Posterior vena cava (tissue), 2 donors: Measurements from ENCODE around the gene SRL. TPM values are rescaled to one million over a fixed set of nuclear protein-coding genes. Genes with fewer than 3 reads are reported as not detected.
"Not testable (repeated sequence)": the region's sequence is repeated elsewhere in the genome, so short reads cannot be mapped to it uniquely, and the experiment has no call there.

Experiments used
- DNase-seq: peaks from one replicate; pipeline ENCODE4 v3.0.0-alpha.2; 2020; ENCODE audit warnings: low spot score
- intact Hi-C, 2 donors: fragments of 100-400 bp; cut with DNase I; formaldehyde crosslinking; loops; one replicate each; pipeline versions ENCODE4 v1.14.1 to v1.14.2; 2022 to 2023
- total RNA-seq, 2 donors: library from RNA; stranded (reverse); fragmentation: NEBNext Ultra II Directional; extraction: Animal tissue kit (Norgen Biotek cat#: 25700); gene quantifications; one replicate each; pipeline ENCODE4 v1.2.1, GENCODE V29; 2021
- donor health status: DM: yes; HTN: yes; CAD: no.
- donor health status: DM: yes; HTN: yes; CAD: no.

SRL gene
- total RNA-seq, 2 donors from 2014 or later, result 4.1 to 4.6 TPM

DNA sequence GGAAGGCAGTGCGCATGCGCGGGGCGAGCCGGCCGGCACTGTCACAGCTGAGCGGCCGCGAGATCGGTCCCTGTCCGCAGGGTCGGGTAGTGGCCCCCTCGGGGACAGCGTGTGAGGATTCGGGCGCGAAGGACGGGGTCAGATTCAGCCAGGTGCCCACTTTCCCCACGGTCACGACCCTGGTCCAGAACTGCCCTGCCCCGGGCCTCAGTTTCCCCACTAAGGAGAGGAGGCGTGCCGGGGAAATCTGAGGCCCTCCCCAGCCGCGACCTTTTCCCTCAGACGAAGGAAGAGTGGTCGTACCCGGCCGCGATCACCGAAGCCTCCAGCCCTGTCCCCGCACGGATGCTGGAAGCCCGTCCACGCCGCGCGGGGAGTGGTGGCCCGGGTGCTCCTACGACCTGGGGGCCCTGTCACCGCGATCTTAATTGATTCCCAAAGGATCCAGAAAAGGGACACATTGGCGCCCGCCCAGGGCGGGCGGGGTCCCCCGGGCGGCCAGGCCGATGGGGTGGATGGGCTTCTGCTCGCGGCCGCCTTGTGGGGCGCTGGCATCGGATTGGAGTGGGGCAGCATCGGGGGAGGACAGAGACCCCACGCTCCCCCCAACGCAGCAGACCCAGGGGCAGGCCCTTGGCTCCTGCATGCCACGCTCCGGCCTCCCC lies 57.7 kb downstream of the SRL start:
- DNase-seq, result peak; percentile 83
- intact Hi-C loops, result no loop called here

DNA sequence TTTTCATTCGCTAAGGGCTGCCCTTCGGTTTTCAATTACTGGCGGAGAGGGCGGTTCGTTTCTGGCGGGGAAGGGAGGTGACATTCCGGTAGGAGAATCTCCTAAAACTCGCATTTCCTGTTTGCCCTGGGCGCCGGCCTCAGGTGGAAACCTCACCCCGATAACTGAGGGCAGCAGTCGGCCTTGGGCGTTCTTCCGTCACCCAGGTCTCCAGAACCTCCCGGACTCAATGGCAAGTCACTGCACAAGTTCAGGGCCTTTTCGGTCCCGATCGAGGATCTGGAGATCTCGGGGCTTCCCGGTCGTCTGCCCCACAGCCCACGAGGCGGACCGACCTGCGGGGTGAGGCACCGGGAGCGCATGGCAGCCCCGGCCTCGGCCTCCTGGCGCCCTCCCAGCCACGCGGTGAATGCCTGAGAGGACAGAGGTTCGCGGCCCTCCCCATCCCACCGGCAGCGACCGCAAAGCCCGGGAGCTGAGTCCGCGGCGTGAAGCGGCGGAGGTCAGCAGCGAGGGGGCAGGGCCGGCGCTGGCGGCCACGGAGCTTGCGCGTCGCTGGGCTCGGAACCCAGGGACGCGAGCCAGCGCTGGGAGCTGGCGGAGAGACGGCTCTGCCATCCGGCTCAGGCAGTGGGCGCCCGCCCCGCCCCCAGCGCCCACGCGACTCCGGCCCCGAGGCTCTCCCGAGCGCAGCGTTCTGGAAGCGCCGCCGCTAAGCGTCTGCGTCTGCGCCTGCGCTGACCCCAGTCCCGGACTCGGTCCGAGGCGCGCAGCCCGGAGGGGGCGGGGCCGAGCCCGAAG lies 58.4 kb downstream of the SRL start:
- DNase-seq, result peak; percentile 97
- intact Hi-C loops, result loop anchor here in 1 of 2 donors (2.0 kb wide), 1 partner anchor 53 kb away; no protein-coding TSS in a partner anchor

DNA sequence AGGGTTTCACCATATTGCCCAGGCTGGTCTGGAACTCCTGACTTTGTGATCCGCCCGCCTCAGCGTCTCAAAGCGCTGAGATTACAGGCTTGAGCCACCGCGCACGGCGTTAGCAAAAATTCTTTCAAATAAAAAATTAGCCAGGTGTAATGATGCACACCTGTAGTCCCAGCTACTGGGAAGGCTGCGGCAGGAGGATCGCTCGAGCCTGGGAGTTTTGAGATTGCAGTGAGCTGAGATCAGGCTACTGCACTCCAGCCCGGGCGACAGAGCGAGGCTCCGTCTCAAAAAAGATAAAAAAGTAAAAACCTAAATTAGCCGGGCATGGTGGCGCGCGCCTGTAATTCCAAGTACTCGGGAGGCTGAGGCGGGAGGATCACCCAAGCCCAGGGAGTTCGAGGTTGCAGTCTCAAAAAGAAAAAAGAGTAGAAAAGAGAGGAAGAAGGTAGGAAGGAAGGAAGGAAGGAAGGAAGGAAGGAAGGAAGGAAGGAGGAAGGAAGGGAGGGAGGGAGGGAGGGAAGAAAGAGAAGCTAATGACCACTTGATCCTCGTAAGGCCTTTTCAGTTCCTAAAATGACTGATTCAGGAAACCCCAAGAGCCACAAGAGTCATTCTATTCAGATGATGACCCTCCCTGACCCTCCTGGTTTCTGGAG lies 59.2 kb downstream of the SRL start:
- intact Hi-C loops, result loop anchor here in 1 of 2 donors (2.0 kb wide), 1 partner anchor 54 kb away; no protein-coding TSS in a partner anchor
- DNase-seq, result peak; percentile 51

DNA sequence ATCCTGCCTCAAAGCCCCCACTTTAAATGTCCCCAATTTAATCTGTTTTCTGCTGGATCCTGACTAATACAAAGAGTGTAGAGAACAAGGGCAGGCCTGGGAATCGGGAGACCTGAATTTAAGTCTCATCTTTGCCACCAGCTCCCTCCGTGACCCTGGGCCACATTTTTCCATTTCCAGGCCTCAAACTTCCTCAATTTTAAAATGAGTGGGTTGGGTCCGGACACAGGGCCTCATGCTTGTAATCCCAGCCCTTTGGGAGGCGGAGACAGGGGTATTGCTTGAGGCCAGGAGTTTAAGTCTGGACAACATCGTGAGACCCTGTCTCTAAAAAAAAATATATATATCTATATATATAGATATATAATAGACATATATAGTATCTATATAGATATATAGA lies 61.4 kb downstream of the SRL start:
- peak; percentile 24 for DNase-seq
- intact Hi-C loops, result no loop called here

DNA sequence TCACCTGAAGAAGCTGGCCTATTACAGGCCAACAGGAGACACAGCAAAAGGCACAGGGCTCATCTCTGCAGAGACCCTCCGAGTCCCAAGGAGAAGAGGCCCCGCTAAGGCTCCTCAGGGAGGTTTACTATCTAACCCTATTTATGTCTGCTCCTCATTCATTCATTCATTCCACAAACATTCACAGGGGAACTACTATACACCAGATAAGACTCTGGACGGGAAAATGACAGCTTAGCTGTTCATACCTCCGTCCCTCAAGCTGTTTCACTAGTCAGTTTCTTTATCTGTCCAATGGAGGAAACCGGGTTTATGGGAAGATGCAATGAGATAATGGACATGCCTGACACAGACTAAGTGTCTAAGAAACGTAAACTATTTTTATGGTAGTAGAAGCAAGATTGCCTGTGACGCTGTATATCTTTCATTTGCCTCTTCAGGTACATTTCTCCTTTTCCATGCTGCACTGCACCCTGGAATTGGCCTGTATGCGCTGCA lies 62.1 kb downstream of the SRL start:
- intact Hi-C loops, result no loop called here

DNA sequence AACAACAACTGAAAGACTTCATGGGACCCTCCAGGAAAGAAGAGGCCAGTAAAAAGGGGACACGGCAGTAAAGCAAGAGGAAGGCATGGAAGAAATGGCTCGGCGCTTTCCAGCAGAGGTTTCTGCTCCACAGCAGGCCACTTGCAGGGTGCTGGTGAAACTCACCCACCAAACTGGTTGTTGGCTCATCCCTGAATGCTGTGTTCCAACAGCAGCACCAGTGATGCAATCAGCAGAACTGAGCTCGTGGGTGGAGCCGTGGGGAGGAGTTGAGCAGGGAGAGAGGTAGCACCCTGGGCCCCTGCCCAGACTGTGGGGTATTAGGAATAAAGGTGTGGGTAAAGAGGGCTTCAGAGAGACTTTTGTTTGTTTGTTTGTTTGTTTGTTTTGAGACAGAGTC lies 62.9 kb downstream of the SRL start:
- intact Hi-C loops, result no loop called here
- DNase-seq, result peak; percentile 80

More for the DNA sequence above, 62.1 kb downstream of the SRL start:
- DNase-seq, result no peak

DNA sequence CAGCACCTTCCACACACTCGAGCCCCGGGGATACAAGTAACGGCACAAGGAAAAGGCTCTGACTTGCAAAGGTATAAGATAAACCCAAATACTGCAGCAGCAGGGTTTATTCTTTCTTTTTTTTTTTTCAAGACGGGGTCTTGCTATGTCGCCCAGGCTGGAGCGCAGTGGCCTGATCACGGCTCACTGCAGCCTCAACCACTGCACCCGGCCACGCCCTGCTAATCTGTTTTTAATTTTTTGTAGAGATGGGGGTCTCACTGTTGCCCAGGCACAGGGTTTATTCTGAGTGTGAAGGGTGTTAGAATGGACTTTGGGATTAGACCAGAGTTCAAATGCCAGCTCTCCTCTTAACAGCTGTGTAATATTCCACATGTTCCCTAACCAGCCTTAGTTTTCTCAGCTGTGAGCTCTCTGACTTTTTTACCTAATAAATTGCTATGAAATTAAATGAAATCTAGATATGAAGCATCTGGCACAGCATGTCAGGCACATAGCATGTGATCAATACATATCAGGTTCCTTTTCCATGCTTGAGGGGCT lies 63.3 kb downstream of the SRL start:
- intact Hi-C loops, result no loop called here

DNA sequence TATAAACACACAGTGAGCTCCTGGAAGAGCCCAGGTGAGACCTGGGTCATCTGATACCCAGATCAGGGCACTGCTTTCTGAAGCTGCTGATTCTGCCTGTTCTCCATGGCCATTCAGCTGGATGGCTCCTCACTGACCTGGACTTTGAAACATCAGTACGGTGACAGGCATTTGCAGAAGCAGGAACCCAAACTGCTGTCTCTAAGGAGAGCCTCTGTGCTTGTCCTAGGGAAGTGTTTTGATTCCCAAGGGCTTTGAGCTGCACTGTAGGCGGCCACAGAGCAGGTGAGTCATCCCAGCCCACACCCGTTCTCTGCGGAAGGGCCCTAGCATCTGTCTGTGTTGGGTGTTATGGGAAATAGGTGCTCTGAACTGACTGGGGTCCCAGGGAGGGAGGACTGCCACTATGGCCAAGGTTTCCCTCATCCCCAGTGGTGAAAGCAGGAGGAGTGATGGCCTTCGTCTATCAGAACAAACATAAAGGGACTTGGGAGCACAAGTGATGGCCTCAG lies 64.9 kb downstream of the SRL start:
- DNase-seq, result peak; percentile 18
- intact Hi-C loops, result no loop called here

More for the DNA sequence above, 63.3 kb downstream of the SRL start:
- DNase-seq, result peak; percentile 25

DNA sequence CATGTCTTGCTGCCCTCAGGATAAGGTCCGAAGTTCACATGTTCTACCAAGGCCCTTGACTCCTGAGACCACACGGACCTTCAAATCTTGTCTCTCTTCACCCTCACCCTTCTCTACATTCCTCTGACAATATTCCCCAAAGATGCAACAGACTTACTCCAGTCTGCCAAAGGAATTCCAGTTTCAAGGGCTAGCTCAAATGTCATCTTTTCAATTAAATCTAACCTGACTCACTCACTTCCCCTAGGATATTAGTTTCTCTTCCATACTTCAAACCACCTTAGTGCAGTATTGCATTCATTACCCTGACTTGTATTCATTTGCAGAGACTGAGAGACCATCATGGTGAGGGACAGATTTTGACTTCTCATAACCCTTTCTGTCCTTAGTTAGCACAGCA lies 66.0 kb downstream of the SRL start:
- intact Hi-C loops, result no loop called here
- no peak for DNase-seq

DNA sequence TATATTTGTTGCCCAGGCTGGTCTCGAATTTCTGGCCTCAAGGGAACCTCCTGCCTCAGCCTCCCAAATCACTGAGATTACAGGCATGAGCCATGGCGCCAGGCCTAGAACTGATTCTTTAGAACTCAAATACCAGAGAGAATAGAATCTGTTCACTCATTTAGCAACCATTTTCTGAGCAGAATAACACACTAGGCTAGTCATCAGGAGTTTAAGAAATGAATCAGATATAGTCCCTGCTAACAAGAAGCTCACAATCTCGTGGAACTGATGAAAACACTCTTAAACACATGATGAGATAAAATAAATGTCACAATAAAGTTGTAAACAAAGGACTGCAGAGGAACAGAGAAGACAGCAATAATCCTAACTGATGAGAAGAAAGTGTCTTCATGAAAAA lies 69.8 kb downstream of the SRL start:
- intact Hi-C loops, result no loop called here
- DNase-seq, result no peak

DNA sequence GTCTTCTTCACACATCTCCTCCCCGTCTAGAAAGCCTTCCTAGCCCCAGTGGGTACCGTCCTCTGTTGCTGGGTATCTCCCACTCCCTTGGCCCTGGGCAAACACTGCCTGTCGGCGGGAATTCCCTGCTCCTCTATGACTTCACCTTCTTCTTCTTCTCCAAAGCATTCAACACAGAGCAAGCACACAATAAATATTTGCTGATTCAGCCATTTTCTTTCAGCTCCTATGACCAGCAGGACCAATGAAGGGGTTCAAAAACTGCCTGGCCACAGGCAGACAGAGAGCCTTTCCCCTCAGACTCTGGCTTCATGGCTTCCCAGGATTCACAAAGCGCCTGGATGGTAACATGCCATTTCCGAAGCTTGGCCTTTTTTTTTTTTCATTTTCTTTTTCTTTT lies 72.5 kb downstream of the SRL start:
- DNase-seq, result no peak
- intact Hi-C loops, result no loop called here

DNA sequence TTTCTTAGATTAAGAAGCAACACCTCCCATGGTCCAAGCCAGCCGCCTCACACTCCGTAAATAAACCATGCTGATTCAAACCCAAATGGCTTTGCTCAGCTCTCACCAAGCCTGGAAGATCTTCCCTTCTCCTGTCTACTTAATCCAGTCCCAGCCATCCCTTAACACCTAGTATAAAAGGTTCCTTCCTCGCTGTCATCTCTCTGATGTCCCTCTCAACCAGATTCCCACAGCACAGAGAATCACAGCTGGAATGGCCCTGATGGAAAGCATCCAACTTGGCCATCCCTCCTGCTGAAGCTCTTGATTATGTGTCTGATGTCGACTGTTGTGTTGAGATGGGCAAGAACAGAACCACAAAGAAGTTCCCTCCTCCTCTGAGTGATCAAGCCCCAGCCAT lies 75.1 kb downstream of the SRL start:
- intact Hi-C loops, result no loop called here
- DNase-seq, result peak; percentile 46

DNA sequence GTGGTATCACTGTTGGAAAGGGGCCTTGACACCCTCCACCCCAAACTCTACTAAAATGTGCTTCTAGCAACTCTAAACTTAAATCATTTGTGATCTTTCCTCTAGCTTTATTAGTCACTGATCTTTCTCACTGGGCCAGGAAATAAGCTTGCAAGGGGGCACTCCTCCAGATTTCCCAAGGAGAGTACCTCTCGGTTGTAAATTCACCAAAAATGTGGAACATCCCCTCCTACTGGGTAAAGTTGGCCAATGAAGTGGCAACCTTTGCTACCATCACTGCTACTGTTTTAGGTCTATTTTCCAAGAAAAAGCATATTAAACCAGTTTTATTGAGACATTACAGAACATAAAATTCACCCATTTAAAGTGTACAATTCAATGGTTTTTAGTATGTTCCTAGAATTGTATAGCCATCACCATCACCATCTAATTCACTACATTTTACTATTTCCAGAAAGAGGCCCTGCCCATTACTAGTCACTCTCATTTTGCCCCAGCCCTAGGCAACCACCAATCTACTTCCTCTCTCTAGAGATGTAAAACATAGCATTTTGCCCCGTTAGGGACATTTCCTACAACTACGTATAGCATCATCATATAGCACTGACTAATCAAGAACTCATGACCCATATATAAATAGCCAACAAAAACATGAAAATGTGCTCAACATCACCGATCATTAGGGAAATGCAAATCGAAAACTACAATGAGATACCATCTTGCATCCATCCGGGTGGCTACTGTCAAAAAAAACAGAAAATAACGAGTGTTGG lies 81.0 kb downstream of the SRL start:
- DNase-seq, result no peak
- intact Hi-C loops, result no loop called here

DNA sequence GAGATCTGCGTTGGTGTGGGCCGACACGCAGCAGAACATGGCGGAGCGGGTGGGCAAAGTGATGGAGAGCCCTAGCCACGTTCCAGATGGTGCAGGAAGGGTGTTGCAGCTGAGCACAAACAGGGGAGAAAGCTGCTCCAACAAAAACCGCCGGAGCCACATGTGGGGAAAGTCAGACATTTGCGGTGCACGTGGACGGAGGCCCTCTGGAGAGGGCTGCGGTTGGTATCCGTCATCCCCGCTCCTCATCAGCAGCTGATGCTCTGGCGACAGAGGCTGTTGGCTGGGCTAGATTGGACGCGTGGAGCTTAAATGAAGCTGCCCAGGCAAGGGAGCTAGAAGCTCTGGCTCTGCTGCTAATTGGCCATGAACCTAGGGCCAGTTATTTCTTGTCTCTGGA lies 82.2 kb downstream of the SRL start:
- intact Hi-C loops, result no loop called here
- DNase-seq, result peak; percentile 13

DNA sequence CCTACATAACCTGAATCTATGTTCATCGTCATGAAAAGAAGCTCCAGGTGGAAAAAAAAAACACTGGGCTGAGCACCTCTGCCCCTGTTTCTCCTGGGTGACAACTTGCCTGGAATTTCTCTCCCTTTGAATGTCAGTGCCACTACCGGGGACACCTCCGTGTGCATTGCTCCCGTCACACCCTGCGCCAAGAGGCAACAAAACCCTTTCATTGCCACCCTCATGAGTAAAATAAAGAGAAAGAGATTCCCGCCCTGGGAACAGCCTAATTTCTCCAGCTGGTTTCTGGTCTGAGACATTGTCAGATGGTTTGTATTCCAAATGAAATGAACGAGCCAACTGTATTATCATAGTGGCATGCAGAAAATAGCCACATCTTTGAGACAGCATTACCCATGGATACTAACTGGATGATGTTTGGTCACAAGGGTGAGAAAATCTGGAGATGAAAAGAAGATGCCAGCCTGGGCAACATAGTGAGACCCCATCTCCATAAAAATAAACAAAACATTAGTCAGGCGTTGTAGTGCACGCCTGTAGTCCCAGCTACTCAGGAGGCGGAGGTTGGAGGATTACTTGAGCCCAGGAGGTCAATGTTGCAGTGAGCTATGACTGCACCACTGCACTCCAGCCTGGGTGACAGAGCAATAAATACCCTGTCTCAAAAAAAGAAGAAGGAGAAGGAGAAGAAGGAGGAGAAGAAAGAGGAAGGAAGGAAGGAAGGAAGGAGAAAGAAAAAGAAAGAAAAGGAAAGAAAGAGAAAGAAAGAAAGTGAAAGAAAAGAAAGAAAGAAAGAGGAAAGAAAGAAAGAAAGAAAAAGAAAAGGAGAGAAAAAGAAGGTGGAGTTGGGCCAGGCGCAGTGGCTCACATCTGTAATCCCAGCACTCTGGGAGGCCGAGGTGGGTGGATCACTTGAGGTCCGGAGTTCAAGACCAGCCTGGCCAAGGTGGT lies 83.5 kb downstream of the SRL start:
- intact Hi-C loops, result no loop called here
- peak; percentile 9 for DNase-seq

DNA sequence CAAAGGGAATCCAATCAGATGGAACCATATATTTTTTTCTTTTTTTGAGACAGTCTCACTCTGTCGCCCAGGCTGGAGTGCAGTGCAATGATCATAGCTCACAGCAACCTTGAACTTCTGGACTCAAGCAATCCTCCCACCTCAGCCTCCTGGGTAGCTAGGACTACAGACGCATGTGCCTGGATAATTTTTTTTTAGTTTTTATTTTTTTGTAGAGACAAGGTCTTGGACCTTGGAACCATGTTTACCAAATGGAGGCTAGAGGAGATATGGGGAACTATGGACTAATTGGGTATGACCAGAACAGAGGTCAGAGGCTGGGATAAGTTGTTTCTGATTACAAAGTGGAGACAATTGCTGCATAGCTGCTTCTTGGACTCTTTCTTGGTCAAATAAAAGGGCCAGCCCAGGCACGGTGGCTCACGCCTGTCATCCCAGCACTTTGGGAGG lies 84.5 kb downstream of the SRL start:
- intact Hi-C loops, result no loop called here
- peak; percentile 5 for DNase-seq

DNA sequence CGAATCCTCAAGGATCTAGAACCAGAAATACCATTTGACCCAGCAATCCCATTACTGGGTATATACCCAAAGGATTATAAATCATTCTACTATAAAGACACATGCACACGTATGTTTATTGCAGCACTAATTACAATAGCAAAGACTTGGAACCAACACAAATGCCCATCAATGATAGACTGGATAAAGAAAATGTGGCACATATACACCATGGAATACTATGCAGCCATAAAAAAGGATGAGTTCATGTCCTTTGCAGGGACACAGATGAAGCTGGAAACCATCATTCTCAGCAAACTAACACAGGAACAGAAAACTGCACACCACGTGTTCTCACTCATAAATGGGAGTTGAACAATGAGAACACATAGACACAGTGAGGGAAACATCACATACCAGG lies 85.4 kb downstream of the SRL start:
- DNase-seq, intact Hi-C loops: not testable (repeated sequence)

DNA sequence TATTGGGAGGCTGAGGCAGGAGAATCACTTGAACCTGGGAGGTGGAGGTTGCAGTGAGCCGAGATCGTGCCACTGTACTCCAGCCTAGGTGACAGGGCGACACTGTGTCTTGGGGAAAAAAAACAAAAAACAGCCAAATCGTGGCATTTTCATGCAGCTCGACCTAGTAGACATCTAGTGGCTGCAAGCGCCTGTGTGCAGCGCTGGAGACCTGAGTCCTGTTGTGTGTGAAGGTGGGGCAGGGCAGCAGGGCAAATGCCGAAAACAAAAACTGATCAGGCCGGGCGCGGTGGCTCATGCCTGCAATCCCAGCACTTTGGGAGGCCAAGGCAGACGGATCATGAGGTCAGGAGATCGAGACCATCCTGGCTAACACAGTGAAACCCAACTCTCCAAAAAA lies 88.5 kb downstream of the SRL start:
- intact Hi-C loops, DNase-seq: not testable (repeated sequence)
